SK-N-MC (cell line): ENCODE data around the gene IL1RAPL1.

ENCODE experiments used
- EZH2 ChIP-seq: fragments of 200-600 bp; sonication (generic); IDR thresholded peaks from one replicate; pipeline ENCODE4 v1.6.1; 2017; ENCODE audit warnings: antibody characterized with exemption
- POLR2AphosphoS5 ChIP-seq: IDR thresholded peaks from 2 replicates; pipeline ENCODE4 v1.6.1; 2012; ENCODE audit warnings: mild to moderate bottlenecking, low read depth, low read length, borderline replicate concordance

DNA sequence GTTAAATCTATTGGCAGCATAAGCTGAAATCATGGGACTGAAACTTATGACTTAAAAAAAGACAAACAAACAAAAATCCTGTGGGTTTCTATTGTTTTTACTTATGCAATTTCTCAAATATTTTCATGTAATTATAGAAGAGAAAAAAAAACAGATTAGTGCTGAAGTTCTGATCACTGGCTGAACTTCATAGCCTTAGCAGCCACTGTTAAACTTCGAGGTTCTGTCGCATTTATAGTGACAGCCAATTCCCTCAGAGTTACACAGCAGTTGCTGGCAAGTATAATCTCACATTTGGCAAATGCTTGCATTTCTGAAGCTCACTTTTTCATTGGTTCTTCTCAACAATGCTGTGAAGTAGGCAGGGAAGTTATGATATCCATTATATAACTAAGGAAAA, 879.2 kb downstream of the IL1RAPL1 start:
- no peak for TF ChIP-seq POLR2AphosphoS5
- TF ChIP-seq EZH2, result no peak
